IMR-90 (cell line): ENCODE measurements around the gene FCN1. TPM values are rescaled to one million over a fixed set of nuclear protein-coding genes. Genes with fewer than 3 reads are reported as not detected.

Experiments
- ATAC-seq: fragments of 200-7000 bp; cut with Tn5 transposase; 2 replicates; pipeline ENCODE4 v1.9.1; 2020; ENCODE audit warnings: low read depth, mild to moderate bottlenecking, moderate library complexity
- BruUV-seq: library from RNA; stranded (reverse); fragments of 400-500 nt; replicated peaks from 2 replicates; lab custom pipeline; 2021; lab: Mats Ljungman, UMichigan
- CTCF ChIA-PET: fragments of 300-600 bp; formaldehyde crosslinking; extraction: SDS; loops from one replicate; lab custom pipeline; 2021; ENCODE audit warnings: antibody characterized with exemption; lab: Yijun Ruan, JAX
- POLR2A ChIA-PET: fragments of 300-600 bp; sonication (Branson Sonifier 250); formaldehyde crosslinking; loops from one replicate; lab custom pipeline; 2022; ENCODE audit warnings: antibody characterized with exemption; ENCODE audit not compliant: unreplicated experiment; lab: Charles Lee
- DNase-seq: peaks from one replicate; pipeline ENCODE4 v3.0.0; 2013
- H2AFZ ChIP-seq: replicated peaks from 2 replicates; pipeline ENCODE3; 2013; ENCODE audit warnings: low read length, mild to moderate bottlenecking; ENCODE audit not compliant: poor library complexity
- H2AK5ac ChIP-seq: 2 replicates; pipeline ENCODE4 v1.6.1; 2013; ENCODE audit warnings: low read depth, low read length, inconsistent platforms
- H2AK9ac ChIP-seq: replicated peaks from 2 replicates; pipeline ENCODE3; 2013; ENCODE audit warnings: mild to moderate bottlenecking, low read depth, low read length, moderate library complexity; ENCODE audit not compliant: poor library complexity
- H2BK120ac ChIP-seq: 2 replicates; pipeline ENCODE4 v1.6.1; 2013; ENCODE audit warnings: low read depth, low read length, inconsistent platforms
- H2BK15ac ChIP-seq: 3 replicates; pipeline ENCODE4 v1.6.1; 2013; ENCODE audit warnings: low read depth, low read length, inconsistent platforms
- H2BK20ac ChIP-seq: 2 replicates; pipeline ENCODE4 v1.6.1; 2013; ENCODE audit warnings: low read depth, mild to moderate bottlenecking, inconsistent platforms, low read length, moderate library complexity
- H2BK5ac ChIP-seq: 2 replicates; pipeline ENCODE4 v1.6.1; 2013; ENCODE audit warnings: mild to moderate bottlenecking, low read depth, low read length, inconsistent platforms; ENCODE audit not compliant: poor library complexity, severe bottlenecking
- H3K14ac ChIP-seq: replicated peaks from 2 replicates; pipeline ENCODE4 v1.6.1; 2013; ENCODE audit warnings: low read depth, low read length, inconsistent platforms
- H3K18ac ChIP-seq: 2 replicates; pipeline ENCODE4 v1.6.1; 2013; ENCODE audit warnings: low read depth, low read length, control low read depth
- H3K23ac ChIP-seq: 2 replicates; pipeline ENCODE4 v1.6.1; 2013; ENCODE audit warnings: low read depth, low read length, inconsistent platforms
- H3K27ac ChIP-seq: 2 replicates; pipeline ENCODE4 v1.5.1; 2013; ENCODE audit warnings: mild to moderate bottlenecking, control low read depth, low read length; ENCODE audit not compliant: insufficient read depth
- H3K27me3 ChIP-seq: 2 replicates; pipeline ENCODE4 v1.6.1; 2013; ENCODE audit warnings: low read length; ENCODE audit not compliant: control insufficient read depth, insufficient read depth
- H3K36me3 ChIP-seq: 2 replicates; pipeline ENCODE4 v1.6.1; 2013; ENCODE audit warnings: low read length, mixed read lengths; ENCODE audit not compliant: control insufficient read depth, insufficient read depth
- H3K4ac ChIP-seq: 2 replicates; pipeline ENCODE4 v1.6.1; 2013; ENCODE audit warnings: low read depth, low read length, inconsistent platforms
- H3K4me1 ChIP-seq: 2 replicates; pipeline ENCODE4 v1.6.1; 2013; ENCODE audit warnings: low read length, mixed read lengths; ENCODE audit not compliant: control insufficient read depth, insufficient read depth
- H3K4me2 ChIP-seq: 2 replicates; pipeline ENCODE4 v1.6.1; 2013; ENCODE audit warnings: low read depth, mild to moderate bottlenecking, control low read depth, low read length, moderate library complexity
- H3K4me3 ChIP-seq: 2 replicates; pipeline ENCODE4 v1.5.1; 2013; ENCODE audit warnings: low read depth, mild to moderate bottlenecking, control low read depth, low read length, moderate library complexity; ENCODE audit not compliant: insufficient read depth
- H3K56ac ChIP-seq: 2 replicates; pipeline ENCODE4 v1.6.1; 2013; ENCODE audit warnings: low read length, inconsistent platforms; ENCODE audit not compliant: insufficient read depth; ENCODE audit errors: extremely low read depth
- H3K79me1 ChIP-seq, 2 experiments: 2 replicates each; pipeline ENCODE4 v1.6.1; 2013; ENCODE audit warnings: low read length in 2 of 2, inconsistent platforms in 1 of 2, low read depth in 1 of 2
- H3K9ac ChIP-seq: 2 replicates; pipeline ENCODE4 v1.6.1; 2013; ENCODE audit warnings: low read depth, low read length, control low read depth
- H3K9me1 ChIP-seq: 2 replicates; pipeline ENCODE4 v1.6.1; 2013; ENCODE audit warnings: low read length, inconsistent platforms; ENCODE audit not compliant: insufficient read depth
- H3K9me3 ChIP-seq: 2 replicates; pipeline ENCODE4 v1.6.1; 2013; ENCODE audit warnings: low read length; ENCODE audit not compliant: control insufficient read depth, insufficient read depth
- H4K20me1 ChIP-seq: 2 replicates; pipeline ENCODE4 v1.6.1; 2013; ENCODE audit warnings: low read length, inconsistent platforms; ENCODE audit not compliant: insufficient read depth
- H4K5ac ChIP-seq: 2 replicates; pipeline ENCODE4 v1.6.1; 2013; ENCODE audit warnings: mild to moderate bottlenecking, low read depth, low read length, control low read depth
- H4K8ac ChIP-seq, 2 experiments: 2 replicates each; pipeline ENCODE4 v1.6.1; 2013; ENCODE audit warnings: low read depth in 2 of 2, low read length in 2 of 2, control low read depth in 1 of 2, inconsistent platforms in 1 of 2
- H4K91ac ChIP-seq: 2 replicates; pipeline ENCODE4 v1.6.1; 2013; ENCODE audit warnings: low read depth, low read length, inconsistent platforms; ENCODE audit not compliant: insufficient read depth
- BHLHE40 ChIP-seq: fragments of 150-350 bp; IDR thresholded peaks from 2 replicates; pipeline ENCODE4 v1.6.1; 2016; ENCODE audit warnings: mild to moderate bottlenecking, low read depth, low read length
- CEBPB ChIP-seq: IDR thresholded peaks from 2 replicates; pipeline ENCODE4 v1.6.1; 2012; ENCODE audit warnings: low read depth, low read length, improper control_type of control experiment
- CHD1 ChIP-seq: IDR thresholded peaks from 2 replicates; pipeline ENCODE4 v1.6.1; 2012; ENCODE audit warnings: low read depth, low read length, improper control_type of control experiment
- FOS ChIP-seq: fragments of 150-350 bp; IDR thresholded peaks from 2 replicates; pipeline ENCODE4 v1.6.1; 2016; ENCODE audit warnings: low read depth, low read length
- MAFK ChIP-seq: IDR thresholded peaks from 2 replicates; pipeline ENCODE4 v1.6.1; 2012; ENCODE audit warnings: low read depth, low read length, improper control_type of control experiment
- MAZ ChIP-seq: IDR thresholded peaks from 2 replicates; pipeline ENCODE4 v1.6.1; 2012; ENCODE audit warnings: low read depth, mild to moderate bottlenecking, low read length, improper control_type of control experiment, moderate library complexity, borderline replicate concordance
- MXI1 ChIP-seq: IDR thresholded peaks from 2 replicates; pipeline ENCODE4 v1.6.1; 2012; ENCODE audit warnings: low read depth, mild to moderate bottlenecking, low read length, moderate library complexity, borderline replicate concordance
- NFE2L2 ChIP-seq: fragments of 150-350 bp; IDR thresholded peaks from 2 replicates; pipeline ENCODE4 v1.6.1; 2016; ENCODE audit warnings: low read depth, mild to moderate bottlenecking, low read length
- RAD21 ChIP-seq: IDR thresholded peaks from 2 replicates; pipeline ENCODE4 v1.6.1; 2012; ENCODE audit warnings: low read length, improper control_type of control experiment
- RFX5 ChIP-seq: IDR thresholded peaks from 2 replicates; pipeline ENCODE4 v1.8.0; 2012; ENCODE audit warnings: low read depth, mild to moderate bottlenecking, low read length, moderate library complexity
- SMC3 ChIP-seq: fragments of 150-350 bp; IDR thresholded peaks from 2 replicates; pipeline ENCODE4 v1.6.1; 2016; ENCODE audit warnings: low read depth, mild to moderate bottlenecking, antibody characterized with exemption, low read length, moderate library complexity
- WGBS, 2 experiments: methylation state at CpG; one replicate each; pipeline versions ENCODE4 v1.1.5 to v1.1.7; 2013; ENCODE audit warnings: missing lambda C conversion rate in 2 of 2; ENCODE audit not compliant: insufficient read length in 1 of 2; ENCODE audit errors: extremely low coverage in 2 of 2; 5-methylcytosine and 5-hydroxymethylcytosine counted together
- dilution Hi-C: fragments of 300-500 bp; cut with HindIII; formaldehyde crosslinking; loops from one replicate; pipeline ENCODE4 v1.14.3; 2018; ENCODE audit warnings: low sequenced_read_pairs; ENCODE audit not compliant: unreplicated experiment
- in situ Hi-C: fragments of 300-500 bp; cut with MboI; formaldehyde crosslinking; loops from 3 replicates; pipeline ENCODE4 v1.14.3; 2019; ENCODE audit warnings: low sequenced_read_pairs, inconsistent platforms, mixed read lengths
- intact Hi-C: fragments of 100-400 bp; cut with micrococcal nuclease; formaldehyde crosslinking; loops from 2 replicates; pipeline ENCODE4 v1.10.0; 2022
- polyA plus RNA-seq, 3 experiments: library from polyadenylated mRNA; depleted of rRNA; stranded (reverse); fragments of >200 nt; gene quantifications; 2 replicates each; pipeline ENCODE4 v1.2.3, GENCODE V29; 2012; ENCODE audit warnings: low replicate concordance in 1 of 3
- total RNA-seq: library from RNA; depleted of rRNA; stranded (reverse); fragments of >200 nt; gene quantifications from 2 replicates; pipeline ENCODE4 v1.2.3, GENCODE V29; 2012
- TF ChIP-seq, protein P1 (sequence below): fragments of 150-350 bp; IDR thresholded peaks from 2 replicates; pipeline ENCODE4 v1.6.1; 2017; ENCODE audit warnings: mild to moderate bottlenecking, antibody characterized with exemption, low read length, low read depth
- TF ChIP-seq, protein P2 (sequence below): conservative IDR thresholded peaks from 2 replicates; pipeline ENCODE4 v1.5.1; 2012; ENCODE audit warnings: mild to moderate bottlenecking, low read depth, low read length, improper control_type of control experiment
- TF ChIP-seq, protein P3 (sequence below): fragments of 150-350 bp; IDR thresholded peaks from 2 replicates; pipeline ENCODE4 v1.6.1; 2016; ENCODE audit warnings: low read depth, mild to moderate bottlenecking, low read length, moderate library complexity, borderline replicate concordance

The FCN1 gene
- total and polyA plus RNA-seq, 2 of the 4 experiments (the other 2 are of a cell fraction): not detected

DNA sequence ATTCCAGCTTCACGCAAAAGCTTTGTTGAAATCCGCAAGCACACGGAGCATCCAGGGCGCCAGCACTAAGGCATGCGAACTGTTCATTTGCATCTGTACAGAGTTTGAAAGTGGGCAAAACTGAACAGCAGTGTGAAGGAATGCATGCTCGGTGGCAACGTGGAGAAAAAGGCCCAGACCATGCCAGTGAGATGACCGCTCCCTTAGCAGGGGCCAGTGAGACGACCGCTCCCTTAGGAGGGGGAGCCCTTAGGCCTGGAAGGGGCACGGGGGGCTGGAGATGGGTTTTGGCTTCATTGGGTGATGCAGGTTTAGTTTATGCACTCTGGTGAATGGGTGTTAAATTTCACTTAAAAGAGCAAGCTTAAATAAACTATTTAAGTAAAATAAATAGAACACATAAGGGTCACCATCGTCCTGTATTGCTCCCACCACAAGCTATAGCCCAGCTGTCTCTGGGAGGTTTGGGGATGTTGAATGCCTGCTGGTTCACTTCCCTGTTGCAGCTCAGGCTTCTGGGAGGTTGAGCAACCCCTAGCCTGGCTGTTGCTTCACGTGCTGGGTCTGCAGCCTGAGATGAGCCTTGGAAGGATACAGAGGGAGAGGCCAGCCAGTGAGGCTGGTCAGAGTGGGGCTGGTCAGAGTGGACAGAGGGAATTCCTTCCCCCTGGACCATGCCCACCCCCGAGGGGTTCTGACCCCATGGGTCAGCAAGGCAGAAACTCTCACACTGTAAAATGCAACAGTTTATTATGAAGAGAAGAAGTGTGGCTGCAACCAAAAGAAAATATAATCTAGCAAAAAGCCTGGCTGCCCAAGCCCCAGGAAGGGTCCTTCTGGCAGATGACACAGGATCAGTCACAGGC, 4.6 kb upstream of the FCN1 start:
- BruUV-seq: no TSS peak
- Histone ChIP-seq H3K4ac (no peak overlapping the region), H3K9me3 (peaks cover 3% of the 10 kb centered on the region; the same call in 1 of the 2 replicates), H2AFZ (no peak overlapping the region), H3K18ac (no peak overlapping the region), H2BK5ac (no peak overlapping the region), H3K9ac (no peak overlapping the region), H2BK15ac (no peak overlapping the region), H2AK9ac (no peak overlapping the region), H3K27me3 (peaks cover 3% of the 10 kb centered on the region; the same call in 1 of the 2 replicates), H3K9me1 (no peaks in the 10 kb centered on the region), H3K56ac (no peak overlapping the region), H4K20me1 (no peaks in the 10 kb centered on the region), H3K4me3 (no peak overlapping the region), H3K4me1 (peaks cover 2% of the 10 kb centered on the region; the same call in 1 of the 2 replicates), H3K14ac (no peak overlapping the region), H4K5ac (no peak overlapping the region), H3K27ac (no peak overlapping the region), H3K23ac (no peak overlapping the region), H3K79me1 (no peaks in the 10 kb centered on the region), H4K91ac (no peak overlapping the region), H2BK120ac (no peak overlapping the region), H4K8ac (no peak overlapping the region), H3K4me2 (no peak overlapping the region), H2BK20ac (no peak overlapping the region), H3K36me3 (no peaks in the 10 kb centered on the region), H2AK5ac (no peak overlapping the region)
- WGBS, 2 experiments: 67% methylated on average over 6 of the region's 14 CpGs; no CpG with 5 or more reads in 1 of the 2 experiments
- ATAC-seq (peak; percentile 59), DNase-seq (no peak)
- intact Hi-C loops: no loop called here
- CTCF ChIA-PET: no interaction called here
- dilution Hi-C loops: no loop called here
- POLR2A ChIA-PET: no interaction called here
- in situ Hi-C loops: no loop called here
- TF ChIP-seq FOS (no peak), MAZ (no peak), CEBPB (no peak), SMC3 (no peak), CHD1 (no peak), RAD21 (no peak), BHLHE40 (no peak), RFX5 (no peak), MXI1 (no peak), MAFK (no peak), NFE2L2 (no peak)
- TF ChIP-seq, protein P1, sequence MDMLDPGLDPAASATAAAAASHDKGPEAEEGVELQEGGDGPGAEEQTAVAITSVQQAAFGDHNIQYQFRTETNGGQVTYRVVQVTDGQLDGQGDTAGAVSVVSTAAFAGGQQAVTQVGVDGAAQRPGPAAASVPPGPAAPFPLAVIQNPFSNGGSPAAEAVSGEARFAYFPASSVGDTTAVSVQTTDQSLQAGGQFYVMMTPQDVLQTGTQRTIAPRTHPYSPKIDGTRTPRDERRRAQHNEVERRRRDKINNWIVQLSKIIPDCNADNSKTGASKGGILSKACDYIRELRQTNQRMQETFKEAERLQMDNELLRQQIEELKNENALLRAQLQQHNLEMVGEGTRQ: no peak
- TF ChIP-seq, protein P2, sequence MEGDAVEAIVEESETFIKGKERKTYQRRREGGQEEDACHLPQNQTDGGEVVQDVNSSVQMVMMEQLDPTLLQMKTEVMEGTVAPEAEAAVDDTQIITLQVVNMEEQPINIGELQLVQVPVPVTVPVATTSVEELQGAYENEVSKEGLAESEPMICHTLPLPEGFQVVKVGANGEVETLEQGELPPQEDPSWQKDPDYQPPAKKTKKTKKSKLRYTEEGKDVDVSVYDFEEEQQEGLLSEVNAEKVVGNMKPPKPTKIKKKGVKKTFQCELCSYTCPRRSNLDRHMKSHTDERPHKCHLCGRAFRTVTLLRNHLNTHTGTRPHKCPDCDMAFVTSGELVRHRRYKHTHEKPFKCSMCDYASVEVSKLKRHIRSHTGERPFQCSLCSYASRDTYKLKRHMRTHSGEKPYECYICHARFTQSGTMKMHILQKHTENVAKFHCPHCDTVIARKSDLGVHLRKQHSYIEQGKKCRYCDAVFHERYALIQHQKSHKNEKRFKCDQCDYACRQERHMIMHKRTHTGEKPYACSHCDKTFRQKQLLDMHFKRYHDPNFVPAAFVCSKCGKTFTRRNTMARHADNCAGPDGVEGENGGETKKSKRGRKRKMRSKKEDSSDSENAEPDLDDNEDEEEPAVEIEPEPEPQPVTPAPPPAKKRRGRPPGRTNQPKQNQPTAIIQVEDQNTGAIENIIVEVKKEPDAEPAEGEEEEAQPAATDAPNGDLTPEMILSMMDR: no peak
- TF ChIP-seq, protein P3, sequence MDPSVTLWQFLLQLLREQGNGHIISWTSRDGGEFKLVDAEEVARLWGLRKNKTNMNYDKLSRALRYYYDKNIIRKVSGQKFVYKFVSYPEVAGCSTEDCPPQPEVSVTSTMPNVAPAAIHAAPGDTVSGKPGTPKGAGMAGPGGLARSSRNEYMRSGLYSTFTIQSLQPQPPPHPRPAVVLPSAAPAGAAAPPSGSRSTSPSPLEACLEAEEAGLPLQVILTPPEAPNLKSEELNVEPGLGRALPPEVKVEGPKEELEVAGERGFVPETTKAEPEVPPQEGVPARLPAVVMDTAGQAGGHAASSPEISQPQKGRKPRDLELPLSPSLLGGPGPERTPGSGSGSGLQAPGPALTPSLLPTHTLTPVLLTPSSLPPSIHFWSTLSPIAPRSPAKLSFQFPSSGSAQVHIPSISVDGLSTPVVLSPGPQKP: no peak
